HEK293 (cell line): ENCODE data around the gene BUD23.
A peak's percentile ranks its signal among the peaks of the same experiment; 100 is the strongest.

Experiments
- CTCF ChIA-PET: fragments of 350-600 bp; formaldehyde crosslinking; extraction: SDS; loops from one replicate; lab custom pipeline; 2021; ENCODE audit warnings: antibody characterized with exemption; lab: Yijun Ruan, JAX
- POLR2A ChIA-PET: fragments of 300-600 bp; formaldehyde crosslinking; extraction: SDS; loops from one replicate; lab custom pipeline; 2020; ENCODE audit warnings: antibody characterized with exemption, inconsistent platforms; lab: Yijun Ruan, JAX
- H3K27ac ChIP-seq: fragments of 200-500 bp; sonication (Bioruptor generic); 2 replicates; pipeline ENCODE4 v1.5.1; 2014; ENCODE audit warnings: low read depth, low read length, control low read depth, inconsistent platforms; ENCODE audit errors: extremely low read depth
- H3K36me3 ChIP-seq, 2 experiments: fragments of 200-500 bp in 1 of 2; sonication (Bioruptor generic) in 1 of 2; 1 replicate in 1 of 2; 2 replicates in 1 of 2; pipeline ENCODE4 v1.5.1; 2014 to 2017; ENCODE audit warnings: inconsistent platforms in 2 of 2, low read length in 2 of 2; ENCODE audit not compliant: control insufficient read depth in 2 of 2, insufficient read depth in 1 of 2
- H3K4me1 ChIP-seq: fragments of 200-500 bp; sonication (Bioruptor generic); 2 replicates; pipeline ENCODE4 v1.5.1; 2014; ENCODE audit warnings: mild to moderate bottlenecking, low read length, inconsistent platforms; ENCODE audit not compliant: control insufficient read depth, insufficient read depth
- H3K4me3 ChIP-seq: 2 replicates; pipeline ENCODE4 v1.5.1; 2011; ENCODE audit warnings: low read depth, mild to moderate bottlenecking, control low read depth, low read length, moderate library complexity
- H3K9me3 ChIP-seq: fragments of 200-500 bp; sonication (Bioruptor generic); 2 replicates; pipeline ENCODE4 v1.5.1; 2014; ENCODE audit warnings: low read depth, low read length, inconsistent platforms; ENCODE audit not compliant: control insufficient read depth, insufficient read depth
- BCL11A ChIP-seq: fragments of 450-650 bp; formaldehyde crosslinking; IDR thresholded peaks from 2 replicates; pipeline ENCODE4 v1.5.1; 2016; ENCODE audit warnings: low read depth, missing biosample characterization, missing genetic modification characterization
- GLI4 ChIP-seq: fragments of 450-650 bp; formaldehyde crosslinking; IDR thresholded peaks from 2 replicates; pipeline ENCODE4 v1.5.1; 2016; ENCODE audit warnings: missing biosample characterization, missing genetic modification characterization
- HOXC10 ChIP-seq: sonication (generic); formaldehyde crosslinking; IDR thresholded peaks from 2 replicates; pipeline ENCODE4 v1.8.1; 2023; ENCODE audit warnings: mild to moderate bottlenecking, missing genetic modification reagents
- KLF10 ChIP-seq: fragments of 450-650 bp; IDR thresholded peaks from 2 replicates; pipeline ENCODE4 v1.5.1; 2018; ENCODE audit warnings: missing biosample characterization, mild to moderate bottlenecking, missing genetic modification characterization
- KLF8 ChIP-seq: fragments of 450-650 bp; formaldehyde crosslinking; IDR thresholded peaks from 2 replicates; pipeline ENCODE4 v1.5.1; 2016; ENCODE audit warnings: missing biosample characterization, missing genetic modification characterization
- OVOL3 ChIP-seq: fragments of 450-650 bp; formaldehyde crosslinking; IDR thresholded peaks from 2 replicates; pipeline ENCODE4 v1.5.1; 2016; ENCODE audit warnings: missing biosample characterization, missing genetic modification characterization
- SP2 ChIP-seq: fragments of 450-650 bp; formaldehyde crosslinking; IDR thresholded peaks from 2 replicates; pipeline ENCODE4 v1.5.1; 2016; ENCODE audit warnings: missing biosample characterization, missing genetic modification characterization
- YY2 ChIP-seq: fragments of 450-650 bp; formaldehyde crosslinking; IDR thresholded peaks from 2 replicates; pipeline ENCODE4 v1.5.1; 2016; ENCODE audit warnings: missing biosample characterization, missing genetic modification characterization
- ZBTB20 ChIP-seq: fragments of 450-650 bp; formaldehyde crosslinking; IDR thresholded peaks from 2 replicates; pipeline ENCODE4 v1.5.1; 2016; ENCODE audit warnings: missing biosample characterization, missing genetic modification characterization
- ZBTB48 ChIP-seq: fragments of 450-650 bp; formaldehyde crosslinking; IDR thresholded peaks from 2 replicates; pipeline ENCODE4 v1.5.1; 2016; ENCODE audit warnings: missing biosample characterization, missing genetic modification characterization
- ZBTB6 ChIP-seq: fragments of 450-650 bp; formaldehyde crosslinking; IDR thresholded peaks from 2 replicates; pipeline ENCODE4 v1.5.1; 2017; ENCODE audit warnings: missing biosample characterization, missing genetic modification characterization
- ZNF114 ChIP-seq: fragments of 450-650 bp; formaldehyde crosslinking; IDR thresholded peaks from 2 replicates; pipeline ENCODE4 v1.5.0; 2017; ENCODE audit warnings: missing biosample characterization, missing genetic modification characterization
- ZNF140 ChIP-seq: fragments of 450-650 bp; formaldehyde crosslinking; IDR thresholded peaks from 2 replicates; pipeline ENCODE4 v1.5.1; 2016; ENCODE audit warnings: missing biosample characterization, missing genetic modification characterization
- ZNF155 ChIP-seq: fragments of 450-650 bp; formaldehyde crosslinking; IDR thresholded peaks from 2 replicates; pipeline ENCODE4 v1.5.1; 2016; ENCODE audit warnings: missing biosample characterization, missing genetic modification characterization
- ZNF18 ChIP-seq: fragments of 450-650 bp; formaldehyde crosslinking; IDR thresholded peaks from 2 replicates; pipeline ENCODE4 v1.5.1; 2016; ENCODE audit warnings: missing biosample characterization, missing genetic modification characterization
- ZNF184 ChIP-seq: fragments of 450-650 bp; IDR thresholded peaks from 2 replicates; pipeline ENCODE4 v1.5.1; 2018; ENCODE audit warnings: missing biosample characterization, mild to moderate bottlenecking, missing genetic modification characterization
- ZNF223 ChIP-seq: fragments of 450-650 bp; formaldehyde crosslinking; IDR thresholded peaks from 2 replicates; pipeline ENCODE4 v1.5.1; 2016; ENCODE audit warnings: missing biosample characterization, missing genetic modification characterization
- ZNF23 ChIP-seq: fragments of 450-650 bp; formaldehyde crosslinking; IDR thresholded peaks from 2 replicates; pipeline ENCODE4 v1.5.1; 2016; ENCODE audit warnings: missing biosample characterization, missing genetic modification characterization, borderline replicate concordance
- ZNF366 ChIP-seq: fragments of 450-650 bp; formaldehyde crosslinking; conservative IDR thresholded peaks from 2 replicates; pipeline ENCODE4 v1.5.1; 2016; ENCODE audit warnings: missing biosample characterization, missing genetic modification characterization
- ZNF596 ChIP-seq: fragments of 450-650 bp; IDR thresholded peaks from 2 replicates; pipeline ENCODE4 v1.5.0; 2018; ENCODE audit warnings: missing biosample characterization, mild to moderate bottlenecking, missing genetic modification characterization, moderate library complexity
- ZNF843 ChIP-seq: fragments of 450-650 bp; formaldehyde crosslinking; IDR thresholded peaks from 2 replicates; pipeline ENCODE4 v1.5.1; 2016; ENCODE audit warnings: missing biosample characterization, missing genetic modification characterization
- ZSCAN23 ChIP-seq: fragments of 450-650 bp; formaldehyde crosslinking; IDR thresholded peaks from 2 replicates; pipeline ENCODE4 v1.5.1; 2016; ENCODE audit warnings: missing biosample characterization, missing genetic modification characterization
- TF ChIP-seq, protein P1 (sequence below): IDR thresholded peaks from 2 replicates; pipeline ENCODE4 v1.6.1; 2011; ENCODE audit warnings: mild to moderate bottlenecking, low read depth, low read length, borderline replicate concordance
- TF ChIP-seq, protein P2 (sequence below): fragments of 450-650 bp; formaldehyde crosslinking; IDR thresholded peaks from 2 replicates; pipeline ENCODE4 v1.5.1; 2016; ENCODE audit warnings: missing biosample characterization, missing genetic modification characterization, borderline replicate concordance
- TF ChIP-seq, protein P3 (sequence below): fragments of 450-650 bp; formaldehyde crosslinking; IDR thresholded peaks from 2 replicates; pipeline ENCODE4 v1.5.1; 2017; ENCODE audit warnings: missing biosample characterization, missing genetic modification characterization
- TF ChIP-seq, protein P4 (sequence below): fragments of 450-650 bp; formaldehyde crosslinking; IDR thresholded peaks from 2 replicates; pipeline ENCODE4 v1.5.1; 2016; ENCODE audit warnings: missing biosample characterization, missing genetic modification characterization

BUD23 gene

GRCh38 chr7:73668103-73668885 is 15.1 kb upstream of the BUD23 start:
- POLR2A ChIA-PET = interaction anchor here (0.7 kb wide), 1 partner anchor 70 kb away, joined by 4 read pairs; the partner anchor contains the start of gene ABHD11
- Histone ChIP-seq H3K4me3 (peak overlapping the region; percentile 58), H3K4me1 (no peaks in the 10 kb centered on the region; the same call in 1 of the 2 replicates), H3K36me3 (peaks cover 0 to 8% of the 10 kb centered on the region in 2 experiments; a peak in 1 of 3 replicates), H3K9me3 (no peaks in the 10 kb centered on the region), H3K27ac (peak overlapping the region; percentile 58; the same call in 1 of the 2 replicates)
- CTCF ChIA-PET = interaction anchor here (0.5 to 3.3 kb wide), 16 partner anchors 9 to 64 kb away, joined by 3 to 29 read pairs (median 4); partner anchors contain the start of gene STX1A
- TF ChIP-seq ZNF843 (tag by site-specific recombination) = no peak
- 0 out of 2 replicates have a peak, but pooled peaks have one; percentile 24 for TF ChIP-seq ZBTB6 (tag by site-specific recombination)
- TF ChIP-seq ZNF223 (tag by site-specific recombination) = no peak
- TF ChIP-seq OVOL3 (tag by site-specific recombination) = no peak
- no peak for TF ChIP-seq KLF8
- no peak for TF ChIP-seq HOXC10 (CRISPR knock-in tag)
- no peak for TF ChIP-seq ZNF366 (tag by site-specific recombination)
- no peak for TF ChIP-seq ZNF155
- no peak for TF ChIP-seq ZSCAN23
- TF ChIP-seq, protein P1, sequence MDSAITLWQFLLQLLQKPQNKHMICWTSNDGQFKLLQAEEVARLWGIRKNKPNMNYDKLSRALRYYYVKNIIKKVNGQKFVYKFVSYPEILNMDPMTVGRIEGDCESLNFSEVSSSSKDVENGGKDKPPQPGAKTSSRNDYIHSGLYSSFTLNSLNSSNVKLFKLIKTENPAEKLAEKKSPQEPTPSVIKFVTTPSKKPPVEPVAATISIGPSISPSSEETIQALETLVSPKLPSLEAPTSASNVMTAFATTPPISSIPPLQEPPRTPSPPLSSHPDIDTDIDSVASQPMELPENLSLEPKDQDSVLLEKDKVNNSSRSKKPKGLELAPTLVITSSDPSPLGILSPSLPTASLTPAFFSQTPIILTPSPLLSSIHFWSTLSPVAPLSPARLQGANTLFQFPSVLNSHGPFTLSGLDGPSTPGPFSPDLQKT = no peak
- no peak for TF ChIP-seq ZNF140 (tag by site-specific recombination)
- TF ChIP-seq, protein P2, sequence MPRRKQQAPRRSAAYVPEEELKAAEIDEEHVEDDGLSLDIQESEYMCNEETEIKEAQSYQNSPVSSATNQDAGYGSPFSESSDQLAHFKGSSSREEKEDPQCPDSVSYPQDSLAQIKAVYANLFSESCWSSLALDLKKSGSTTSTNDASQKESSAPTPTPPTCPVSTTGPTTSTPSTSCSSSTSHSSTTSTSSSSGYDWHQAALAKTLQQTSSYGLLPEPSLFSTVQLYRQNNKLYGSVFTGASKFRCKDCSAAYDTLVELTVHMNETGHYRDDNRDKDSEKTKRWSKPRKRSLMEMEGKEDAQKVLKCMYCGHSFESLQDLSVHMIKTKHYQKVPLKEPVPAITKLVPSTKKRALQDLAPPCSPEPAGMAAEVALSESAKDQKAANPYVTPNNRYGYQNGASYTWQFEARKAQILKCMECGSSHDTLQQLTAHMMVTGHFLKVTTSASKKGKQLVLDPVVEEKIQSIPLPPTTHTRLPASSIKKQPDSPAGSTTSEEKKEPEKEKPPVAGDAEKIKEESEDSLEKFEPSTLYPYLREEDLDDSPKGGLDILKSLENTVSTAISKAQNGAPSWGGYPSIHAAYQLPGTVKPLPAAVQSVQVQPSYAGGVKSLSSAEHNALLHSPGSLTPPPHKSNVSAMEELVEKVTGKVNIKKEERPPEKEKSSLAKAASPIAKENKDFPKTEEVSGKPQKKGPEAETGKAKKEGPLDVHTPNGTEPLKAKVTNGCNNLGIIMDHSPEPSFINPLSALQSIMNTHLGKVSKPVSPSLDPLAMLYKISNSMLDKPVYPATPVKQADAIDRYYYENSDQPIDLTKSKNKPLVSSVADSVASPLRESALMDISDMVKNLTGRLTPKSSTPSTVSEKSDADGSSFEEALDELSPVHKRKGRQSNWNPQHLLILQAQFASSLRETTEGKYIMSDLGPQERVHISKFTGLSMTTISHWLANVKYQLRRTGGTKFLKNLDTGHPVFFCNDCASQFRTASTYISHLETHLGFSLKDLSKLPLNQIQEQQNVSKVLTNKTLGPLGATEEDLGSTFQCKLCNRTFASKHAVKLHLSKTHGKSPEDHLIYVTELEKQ (tag by site-specific recombination) = no peak
- TF ChIP-seq ZBTB48 (tag by site-specific recombination) = peak; percentile 46; the same call in 1 of the 2 replicates
- TF ChIP-seq KLF10 (tag by site-specific recombination) = no peak
- TF ChIP-seq ZNF18 = no peak
- TF ChIP-seq, protein P3, sequence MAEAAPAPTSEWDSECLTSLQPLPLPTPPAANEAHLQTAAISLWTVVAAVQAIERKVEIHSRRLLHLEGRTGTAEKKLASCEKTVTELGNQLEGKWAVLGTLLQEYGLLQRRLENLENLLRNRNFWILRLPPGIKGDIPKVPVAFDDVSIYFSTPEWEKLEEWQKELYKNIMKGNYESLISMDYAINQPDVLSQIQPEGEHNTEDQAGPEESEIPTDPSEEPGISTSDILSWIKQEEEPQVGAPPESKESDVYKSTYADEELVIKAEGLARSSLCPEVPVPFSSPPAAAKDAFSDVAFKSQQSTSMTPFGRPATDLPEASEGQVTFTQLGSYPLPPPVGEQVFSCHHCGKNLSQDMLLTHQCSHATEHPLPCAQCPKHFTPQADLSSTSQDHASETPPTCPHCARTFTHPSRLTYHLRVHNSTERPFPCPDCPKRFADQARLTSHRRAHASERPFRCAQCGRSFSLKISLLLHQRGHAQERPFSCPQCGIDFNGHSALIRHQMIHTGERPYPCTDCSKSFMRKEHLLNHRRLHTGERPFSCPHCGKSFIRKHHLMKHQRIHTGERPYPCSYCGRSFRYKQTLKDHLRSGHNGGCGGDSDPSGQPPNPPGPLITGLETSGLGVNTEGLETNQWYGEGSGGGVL (tag by site-specific recombination) = no peak; the same call in 1 of the 2 replicates
- TF ChIP-seq, protein P4, sequence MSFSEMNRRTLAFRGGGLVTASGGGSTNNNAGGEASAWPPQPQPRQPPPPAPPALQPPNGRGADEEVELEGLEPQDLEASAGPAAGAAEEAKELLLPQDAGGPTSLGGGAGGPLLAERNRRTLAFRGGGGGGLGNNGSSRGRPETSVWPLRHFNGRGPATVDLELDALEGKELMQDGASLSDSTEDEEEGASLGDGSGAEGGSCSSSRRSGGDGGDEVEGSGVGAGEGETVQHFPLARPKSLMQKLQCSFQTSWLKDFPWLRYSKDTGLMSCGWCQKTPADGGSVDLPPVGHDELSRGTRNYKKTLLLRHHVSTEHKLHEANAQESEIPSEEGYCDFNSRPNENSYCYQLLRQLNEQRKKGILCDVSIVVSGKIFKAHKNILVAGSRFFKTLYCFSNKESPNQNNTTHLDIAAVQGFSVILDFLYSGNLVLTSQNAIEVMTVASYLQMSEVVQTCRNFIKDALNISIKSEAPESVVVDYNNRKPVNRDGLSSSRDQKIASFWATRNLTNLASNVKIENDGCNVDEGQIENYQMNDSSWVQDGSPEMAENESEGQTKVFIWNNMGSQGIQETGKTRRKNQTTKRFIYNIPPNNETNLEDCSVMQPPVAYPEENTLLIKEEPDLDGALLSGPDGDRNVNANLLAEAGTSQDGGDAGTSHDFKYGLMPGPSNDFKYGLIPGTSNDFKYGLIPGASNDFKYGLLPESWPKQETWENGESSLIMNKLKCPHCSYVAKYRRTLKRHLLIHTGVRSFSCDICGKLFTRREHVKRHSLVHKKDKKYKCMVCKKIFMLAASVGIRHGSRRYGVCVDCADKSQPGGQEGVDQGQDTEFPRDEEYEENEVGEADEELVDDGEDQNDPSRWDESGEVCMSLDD (tag by site-specific recombination) = peak; percentile 75
- TF ChIP-seq ZNF23 (tag by site-specific recombination) = no peak
- TF ChIP-seq ZNF596 (tag by site-specific recombination) = no peak
- TF ChIP-seq ZBTB20 (tag by site-specific recombination) = peak; percentile 76
- TF ChIP-seq BCL11A = no peak
- TF ChIP-seq ZNF114 = no peak
- TF ChIP-seq ZNF184 (tag by site-specific recombination) = no peak
- peak; percentile 48 for TF ChIP-seq SP2
- no peak for TF ChIP-seq GLI4 (tag by site-specific recombination)
- no peak for TF ChIP-seq YY2 (tag by site-specific recombination)
